Neural crest cell (in vitro differentiated cells): ENCODE results near the gene LRTM2. TPM values are rescaled to one million over a fixed set of nuclear protein-coding genes. Genes with fewer than 3 reads are reported as not detected.

Experiments
- DNase-seq: peaks from one replicate; pipeline ENCODE4 v3.0.0; 2021; ENCODE audit warnings: low read depth, mixed read lengths, low spot score
- H3K27ac Mint-ChIP-seq: one replicate; pipeline ENCODE4 v1.8.0; 2021; ENCODE audit warnings: mild to moderate bottlenecking, mixed read lengths; ENCODE audit not compliant: unreplicated experiment
- H3K27me3 Mint-ChIP-seq: 2 replicates; pipeline ENCODE4 v1.8.0; 2021; ENCODE audit warnings: low read depth, mild to moderate bottlenecking, mixed read lengths
- H3K36me3 Mint-ChIP-seq: 2 replicates; pipeline ENCODE4 v1.8.0; 2021; ENCODE audit warnings: low read depth, mild to moderate bottlenecking, mixed read lengths
- H3K4me1 Mint-ChIP-seq: 2 replicates; pipeline ENCODE4 v1.8.0; 2021; ENCODE audit warnings: mixed read lengths
- H3K4me3 Mint-ChIP-seq: one replicate; pipeline ENCODE4 v1.8.0; 2021; ENCODE audit warnings: mild to moderate bottlenecking, mixed read lengths
- H3K9me3 Mint-ChIP-seq: 2 replicates; pipeline ENCODE4 v1.8.0; 2021; ENCODE audit warnings: mixed read lengths
- CTCF ChIP-seq: fragments of 200-600 bp; sonication (generic); conservative IDR thresholded peaks from 2 replicates; pipeline ENCODE4 v1.5.0; 2021; ENCODE audit warnings: antibody characterized with exemption, mild to moderate bottlenecking
- total RNA-seq: library from RNA; stranded (reverse); gene quantifications from 2 replicates; pipeline ENCODE4 v1.2.1, GENCODE V29; 2021

LRTM2 gene
- total RNA-seq, 1 donor from 2014 or later = 0.19 TPM

GRCh38 chr12:1838994-1839365 lies 18.6 kb downstream of the LRTM2 start:
- H3K27ac Mint-ChIP-seq = peak overlapping the region; percentile 62
- peaks cover 3% of the 10 kb centered on the region for H3K27me3 Mint-ChIP-seq
- H3K4me1 Mint-ChIP-seq = peaks cover 61% of the 10 kb centered on the region
- H3K9me3 Mint-ChIP-seq = no peaks in the 10 kb centered on the region
- no peak for DNase-seq
- TF ChIP-seq CTCF = no peak
- H3K4me3 Mint-ChIP-seq = no peak overlapping the region
- H3K36me3 Mint-ChIP-seq = no peaks in the 10 kb centered on the region

- Mint-ChIP-seq H3K4me1 (peaks cover 63% of the 10 kb centered on the region), H3K9me3 (no peaks in the 10 kb centered on the region), H3K36me3 (no peaks in the 10 kb centered on the region), H3K27ac (peak overlapping the region; percentile 62), H3K27me3 (peaks cover 2% of the 10 kb centered on the region), H3K4me3 (no peak overlapping the region)
- TF ChIP-seq CTCF = no peak
- DNase-seq = no peak
Measured at GRCh38 chr12:1839464-1839863, 19.1 kb downstream of the LRTM2 start.

- DNase-seq = no peak
- Mint-ChIP-seq H3K4me3 (peak overlapping the region; percentile 59), H3K4me1 (peaks cover 66% of the 10 kb centered on the region)
Measured at GRCh38 chr12:1839956-1840951, 19.9 kb downstream of the LRTM2 start.

GRCh38 chr12:1840981-1841425 lies 20.6 kb downstream of the LRTM2 start:
- peaks cover 65% of the 10 kb centered on the region for H3K4me1 Mint-ChIP-seq
- H3K27ac Mint-ChIP-seq = no peak overlapping the region
- H3K27me3 Mint-ChIP-seq = peaks cover 5% of the 10 kb centered on the region
- TF ChIP-seq CTCF = no peak
- no peak overlapping the region for H3K4me3 Mint-ChIP-seq
- no peak for DNase-seq
- H3K9me3 Mint-ChIP-seq = no peaks in the 10 kb centered on the region
- H3K36me3 Mint-ChIP-seq = no peaks in the 10 kb centered on the region

More at GRCh38 chr12:1839956-1840951, 19.9 kb downstream of the LRTM2 start:
- TF ChIP-seq CTCF = no peak
- Mint-ChIP-seq H3K27me3 (peaks cover 5% of the 10 kb centered on the region), H3K27ac (peak overlapping the region; percentile 71), H3K36me3 (no peaks in the 10 kb centered on the region), H3K9me3 (no peaks in the 10 kb centered on the region)

GRCh38 chr12:1841586-1842182 lies 21.3 kb downstream of the LRTM2 start:
- Mint-ChIP-seq H3K27ac (no peak overlapping the region), H3K4me3 (no peak overlapping the region), H3K36me3 (no peaks in the 10 kb centered on the region), H3K4me1 (peaks cover 62% of the 10 kb centered on the region), H3K27me3 (peaks cover 5% of the 10 kb centered on the region), H3K9me3 (no peaks in the 10 kb centered on the region)
- no peak for TF ChIP-seq CTCF
- no peak for DNase-seq
